ENCODE results near the gene TAAR5. TPM values are rescaled to one million over a fixed set of nuclear protein-coding genes. Genes with fewer than 3 reads are reported as not detected.
"Not testable (repeated sequence)": the region's sequence is repeated elsewhere in the genome, so short reads cannot be mapped to it uniquely, and the experiment has no call there.

TAAR5 gene, protein sequence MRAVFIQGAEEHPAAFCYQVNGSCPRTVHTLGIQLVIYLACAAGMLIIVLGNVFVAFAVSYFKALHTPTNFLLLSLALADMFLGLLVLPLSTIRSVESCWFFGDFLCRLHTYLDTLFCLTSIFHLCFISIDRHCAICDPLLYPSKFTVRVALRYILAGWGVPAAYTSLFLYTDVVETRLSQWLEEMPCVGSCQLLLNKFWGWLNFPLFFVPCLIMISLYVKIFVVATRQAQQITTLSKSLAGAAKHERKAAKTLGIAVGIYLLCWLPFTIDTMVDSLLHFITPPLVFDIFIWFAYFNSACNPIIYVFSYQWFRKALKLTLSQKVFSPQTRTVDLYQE
- polyA plus RNA-seq = not detected in 3 replicates
- polyA plus RNA-seq (2011; ENCODE audit: low read depth) = not detected
- not detected in 2 replicates for polyA plus RNA-seq (2011; cell fraction: cytosol; rRNA removed)
- not detected in 2 replicates for polyA plus RNA-seq (2011; cell fraction: nucleus; rRNA removed)
- not detected in 2 replicates for polyA plus RNA-seq (2012; ENCODE audit: low replicate concordance)
- not detected in 3 replicates for polyA minus RNA-seq
- polyA minus RNA-seq (2011; cell fraction: cytosol; rRNA and poly(A)+ RNA removed) = not detected
- not detected in 2 replicates for polyA minus RNA-seq (2011; cell fraction: nucleus; rRNA and poly(A)+ RNA removed)

DNA sequence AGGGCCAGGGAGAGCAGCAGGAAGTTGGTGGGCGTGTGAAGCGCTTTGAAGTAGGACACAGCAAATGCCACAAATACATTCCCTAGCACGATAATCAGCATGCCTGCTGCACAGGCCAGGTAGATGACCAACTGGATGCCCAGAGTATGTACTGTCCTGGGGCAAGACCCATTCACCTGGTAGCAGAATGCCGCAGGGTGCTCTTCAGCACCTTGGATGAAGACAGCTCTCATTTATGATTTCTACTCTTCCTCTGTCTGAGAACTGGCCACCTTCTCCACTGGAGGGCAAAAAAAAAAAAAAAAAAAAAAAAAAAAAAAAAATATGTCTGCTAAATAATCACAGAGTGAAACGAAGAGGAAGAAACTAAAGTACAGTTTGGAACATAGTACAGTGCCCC, at the start of gene TAAR5:
TAAR5 (minus strand) TSS at position 288 of the 400 bp plus-strand sequence; CDS start at position 233, 55 bp downstream.
- TF ChIP-seq, protein P1, sequence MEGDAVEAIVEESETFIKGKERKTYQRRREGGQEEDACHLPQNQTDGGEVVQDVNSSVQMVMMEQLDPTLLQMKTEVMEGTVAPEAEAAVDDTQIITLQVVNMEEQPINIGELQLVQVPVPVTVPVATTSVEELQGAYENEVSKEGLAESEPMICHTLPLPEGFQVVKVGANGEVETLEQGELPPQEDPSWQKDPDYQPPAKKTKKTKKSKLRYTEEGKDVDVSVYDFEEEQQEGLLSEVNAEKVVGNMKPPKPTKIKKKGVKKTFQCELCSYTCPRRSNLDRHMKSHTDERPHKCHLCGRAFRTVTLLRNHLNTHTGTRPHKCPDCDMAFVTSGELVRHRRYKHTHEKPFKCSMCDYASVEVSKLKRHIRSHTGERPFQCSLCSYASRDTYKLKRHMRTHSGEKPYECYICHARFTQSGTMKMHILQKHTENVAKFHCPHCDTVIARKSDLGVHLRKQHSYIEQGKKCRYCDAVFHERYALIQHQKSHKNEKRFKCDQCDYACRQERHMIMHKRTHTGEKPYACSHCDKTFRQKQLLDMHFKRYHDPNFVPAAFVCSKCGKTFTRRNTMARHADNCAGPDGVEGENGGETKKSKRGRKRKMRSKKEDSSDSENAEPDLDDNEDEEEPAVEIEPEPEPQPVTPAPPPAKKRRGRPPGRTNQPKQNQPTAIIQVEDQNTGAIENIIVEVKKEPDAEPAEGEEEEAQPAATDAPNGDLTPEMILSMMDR (optimal IDR thresholded peaks at IDR 0.05 in 1 of 3, IDR thresholded peaks at IDR 0.05 in 1 of 3, conservative IDR thresholded peaks at IDR 0.05 in 1 of 3; ENCODE audit: extremely low read depth in 1 of 3, insufficient read depth in 2 of 3, low read length in 3 of 3) = no peak
- TF ChIP-seq EZH2 (IDR thresholded peaks at IDR 0.05; ENCODE audit: low read length) = no peak
- Histone ChIP-seq H3K9ac (ENCODE audit: control insufficient read depth, extremely low read depth, insufficient read depth, low read length) (no peak within 1 kb of the TSS), H3K27me3 (ENCODE audit: control insufficient read depth, extremely low read depth, insufficient read depth, low read length) (peaks cover 2% of the 10 kb centered on the region), H3K4me3 (ENCODE audit: control insufficient read depth in 2 of 3, extremely low read depth in 1 of 3, insufficient read depth in 2 of 3, low read depth in 1 of 3, low read length in 3 of 3) (no peak within 1 kb of the TSS), H3K27ac (ENCODE audit: control insufficient read depth, insufficient read depth, low read length) (no peak within 1 kb of the TSS), H4K20me1 (ENCODE audit: control insufficient read depth, extremely low read depth, insufficient read depth, low read length) (no peaks in the 10 kb centered on the region), H3K9me1 (ENCODE audit: control insufficient read depth, extremely low read depth, insufficient read depth, low read length) (no peaks in the 10 kb centered on the region), H3K4me2 (ENCODE audit: control insufficient read depth, extremely low read depth, insufficient read depth, low read depth, low read length) (no peak within 1 kb of the TSS), H3K9me3 (ENCODE audit: control insufficient read depth, low read depth, low read length) (no peaks in the 10 kb centered on the region), H3K36me3 (ENCODE audit: control insufficient read depth in 2 of 2, extremely low read depth in 1 of 2, insufficient read depth in 2 of 2, low read length in 2 of 2) (no peaks in the 10 kb centered on the region), H3K4me1 (ENCODE audit: control insufficient read depth, extremely low read depth, insufficient read depth, low read length) (no peaks in the 10 kb centered on the region), H3K79me2 (ENCODE audit: control insufficient read depth, insufficient read depth, low read length) (no peaks in the 10 kb centered on the region), H2AFZ (ENCODE audit: control insufficient read depth, low read length) (no peak within 1 kb of the TSS)
- dilution Hi-C loops (cut with MboI; ENCODE audit: extremely low pct_ligation_motif_present, low sequenced_read_pairs) = no loop called here
- DNase-seq (ENCODE audit: low read depth, low spot score) = no peak
- FAIRE-seq = no peak

DNA sequence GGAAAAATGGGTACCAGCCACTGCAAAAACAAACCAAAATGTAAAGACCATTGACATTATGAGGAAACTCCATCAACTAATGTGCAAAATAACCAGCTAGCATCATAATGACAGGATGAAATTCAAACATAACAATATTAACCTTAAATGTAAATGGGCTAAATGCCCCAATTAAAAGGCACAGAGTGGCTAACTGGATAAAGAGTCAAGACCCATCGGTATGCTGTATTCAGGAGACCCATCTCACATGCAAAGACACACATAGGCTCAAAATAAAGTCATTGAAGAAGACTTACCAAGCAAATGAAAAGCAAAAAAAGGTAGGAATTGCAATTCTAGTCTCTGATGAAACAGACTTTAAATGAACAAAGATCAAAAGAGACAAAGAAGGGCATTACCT, 47.6 kb upstream of the TAAR5 start:
- FAIRE-seq; dilution Hi-C loops (cut with MboI; ENCODE audit: extremely low pct_ligation_motif_present, low sequenced_read_pairs); H3K9me1 ChIP-seq (ENCODE audit: control insufficient read depth, extremely low read depth, insufficient read depth, low read length); H3K27ac ChIP-seq (ENCODE audit: control insufficient read depth, insufficient read depth, low read length); H3K9ac ChIP-seq (ENCODE audit: control insufficient read depth, extremely low read depth, insufficient read depth, low read length); H3K4me1 ChIP-seq (ENCODE audit: control insufficient read depth, extremely low read depth, insufficient read depth, low read length); H3K4me3 ChIP-seq (ENCODE audit: control insufficient read depth in 2 of 3, extremely low read depth in 1 of 3, insufficient read depth in 2 of 3, low read depth in 1 of 3, low read length in 3 of 3); H4K20me1 ChIP-seq (ENCODE audit: control insufficient read depth, extremely low read depth, insufficient read depth, low read length); H3K9me3 ChIP-seq (ENCODE audit: control insufficient read depth, low read depth, low read length); H2AFZ ChIP-seq (ENCODE audit: control insufficient read depth, low read length); DNase-seq (ENCODE audit: low read depth, low spot score); H3K36me3 ChIP-seq (ENCODE audit: control insufficient read depth in 2 of 2, extremely low read depth in 1 of 2, insufficient read depth in 2 of 2, low read length in 2 of 2); H3K27me3 ChIP-seq (ENCODE audit: control insufficient read depth, extremely low read depth, insufficient read depth, low read length); H3K79me2 ChIP-seq (ENCODE audit: control insufficient read depth, insufficient read depth, low read length); H3K4me2 ChIP-seq (ENCODE audit: control insufficient read depth, extremely low read depth, insufficient read depth, low read depth, low read length): not testable (repeated sequence)

DNA sequence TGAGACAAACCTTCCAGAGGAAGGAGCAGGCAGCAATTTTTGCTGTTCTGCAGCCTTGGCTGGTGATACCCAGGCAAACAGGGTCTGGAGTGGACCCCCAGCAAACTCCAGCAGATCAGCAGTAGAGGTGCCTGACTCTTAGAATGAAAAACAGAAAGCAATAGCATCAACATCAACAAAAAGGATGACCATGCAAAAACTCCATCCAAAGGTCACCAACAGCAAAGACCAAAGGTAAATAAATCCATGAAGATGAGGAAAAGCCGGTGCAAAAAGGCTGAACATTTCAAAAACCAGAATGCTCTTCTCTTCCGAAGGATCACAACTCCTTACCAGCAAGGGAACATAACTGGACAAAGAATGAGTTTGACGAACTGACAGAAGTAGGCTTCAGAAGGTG, 46.4 kb upstream of the TAAR5 start:
- H4K20me1 ChIP-seq (ENCODE audit: control insufficient read depth, extremely low read depth, insufficient read depth, low read length); dilution Hi-C loops (cut with MboI; ENCODE audit: extremely low pct_ligation_motif_present, low sequenced_read_pairs); H3K9me3 ChIP-seq (ENCODE audit: control insufficient read depth, low read depth, low read length); H3K36me3 ChIP-seq (ENCODE audit: control insufficient read depth in 2 of 2, extremely low read depth in 1 of 2, insufficient read depth in 2 of 2, low read length in 2 of 2); DNase-seq (ENCODE audit: low read depth, low spot score); H3K27me3 ChIP-seq (ENCODE audit: control insufficient read depth, extremely low read depth, insufficient read depth, low read length); H3K4me2 ChIP-seq (ENCODE audit: control insufficient read depth, extremely low read depth, insufficient read depth, low read depth, low read length); H2AFZ ChIP-seq (ENCODE audit: control insufficient read depth, low read length); H3K4me1 ChIP-seq (ENCODE audit: control insufficient read depth, extremely low read depth, insufficient read depth, low read length); FAIRE-seq; H3K4me3 ChIP-seq (ENCODE audit: control insufficient read depth in 2 of 3, extremely low read depth in 1 of 3, insufficient read depth in 2 of 3, low read depth in 1 of 3, low read length in 3 of 3); H3K9me1 ChIP-seq (ENCODE audit: control insufficient read depth, extremely low read depth, insufficient read depth, low read length); H3K79me2 ChIP-seq (ENCODE audit: control insufficient read depth, insufficient read depth, low read length); H3K9ac ChIP-seq (ENCODE audit: control insufficient read depth, extremely low read depth, insufficient read depth, low read length); H3K27ac ChIP-seq (ENCODE audit: control insufficient read depth, insufficient read depth, low read length): not testable (repeated sequence)

DNA sequence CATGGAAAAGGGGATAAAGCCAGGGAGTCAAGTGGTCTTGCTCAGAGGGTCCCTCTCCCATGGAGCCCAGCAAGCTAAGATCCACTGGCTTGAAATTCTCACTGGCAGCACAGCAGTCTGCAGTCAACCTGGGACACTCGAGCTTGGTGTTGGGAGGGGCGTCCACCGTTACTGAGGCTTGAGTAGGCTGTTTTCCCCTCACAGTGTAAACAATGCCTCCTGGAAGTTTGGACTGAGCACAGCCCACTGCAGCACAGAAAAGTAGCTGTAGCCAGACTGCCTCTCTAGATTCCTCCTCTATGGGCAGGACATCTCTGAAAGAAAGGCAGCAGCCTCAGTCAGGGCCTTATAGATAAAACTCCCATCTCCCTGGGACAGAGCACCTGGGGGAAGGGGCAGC, 45.7 kb upstream of the TAAR5 start:
- FAIRE-seq; H3K9me1 ChIP-seq (ENCODE audit: control insufficient read depth, extremely low read depth, insufficient read depth, low read length); H2AFZ ChIP-seq (ENCODE audit: control insufficient read depth, low read length); H3K27me3 ChIP-seq (ENCODE audit: control insufficient read depth, extremely low read depth, insufficient read depth, low read length); H3K79me2 ChIP-seq (ENCODE audit: control insufficient read depth, insufficient read depth, low read length); H3K9ac ChIP-seq (ENCODE audit: control insufficient read depth, extremely low read depth, insufficient read depth, low read length); H3K4me3 ChIP-seq (ENCODE audit: control insufficient read depth in 2 of 3, extremely low read depth in 1 of 3, insufficient read depth in 2 of 3, low read depth in 1 of 3, low read length in 3 of 3); H3K36me3 ChIP-seq (ENCODE audit: control insufficient read depth in 2 of 2, extremely low read depth in 1 of 2, insufficient read depth in 2 of 2, low read length in 2 of 2); DNase-seq (ENCODE audit: low read depth, low spot score); dilution Hi-C loops (cut with MboI; ENCODE audit: extremely low pct_ligation_motif_present, low sequenced_read_pairs); H3K4me1 ChIP-seq (ENCODE audit: control insufficient read depth, extremely low read depth, insufficient read depth, low read length); H3K27ac ChIP-seq (ENCODE audit: control insufficient read depth, insufficient read depth, low read length); H3K9me3 ChIP-seq (ENCODE audit: control insufficient read depth, low read depth, low read length); H4K20me1 ChIP-seq (ENCODE audit: control insufficient read depth, extremely low read depth, insufficient read depth, low read length); H3K4me2 ChIP-seq (ENCODE audit: control insufficient read depth, extremely low read depth, insufficient read depth, low read depth, low read length): not testable (repeated sequence)
